HG02763 (cell line): ENCODE measurements around the gene SPOCK2.

ENCODE experiments used
- ATAC-seq: cut with Tn5 transposase; IDR thresholded peaks from one replicate; pipeline ENCODE4 v1.9.1; 2021; ENCODE audit warnings: mild to moderate bottlenecking, moderate library complexity; ENCODE audit not compliant: unreplicated experiment

Gene SPOCK2

GRCh38 chr10:72073708-72074573 lies 14.4 kb downstream of the SPOCK2 start:
- ATAC-seq = no peak

GRCh38 chr10:72072639-72073038 lies 15.7 kb downstream of the SPOCK2 start:
- ATAC-seq = no peak

- ATAC-seq = no peak
Observed at GRCh38 chr10:72072046-72072445, 16.3 kb downstream of the SPOCK2 start.

GRCh38 chr10:72069751-72070526 lies 18.4 kb downstream of the SPOCK2 start:
- no peak for ATAC-seq

GRCh38 chr10:72068901-72069446 lies 19.4 kb downstream of the SPOCK2 start:
- ATAC-seq = no peak

GRCh38 chr10:72068126-72068765 lies 20.1 kb downstream of the SPOCK2 start:
- no peak for ATAC-seq

- ATAC-seq = no peak
Observed at GRCh38 chr10:72067463-72068125, 20.8 kb downstream of the SPOCK2 start.

GRCh38 chr10:72066318-72067284 lies 21.8 kb downstream of the SPOCK2 start:
- ATAC-seq = no peak

GRCh38 chr10:72065439-72066025 lies 22.8 kb downstream of the SPOCK2 start:
- ATAC-seq = no peak

- no peak for ATAC-seq
Observed at GRCh38 chr10:72063703-72064391, 24.5 kb downstream of the SPOCK2 start.

- ATAC-seq = no peak
Observed at GRCh38 chr10:72062832-72063702, 25.3 kb downstream of the SPOCK2 start.

GRCh38 chr10:72062382-72062781 lies 26.0 kb downstream of the SPOCK2 start:
- ATAC-seq = no peak

GRCh38 chr10:72061930-72062329 lies 26.4 kb downstream of the SPOCK2 start:
- ATAC-seq = no peak

GRCh38 chr10:72061491-72061890 lies 26.9 kb downstream of the SPOCK2 start:
- no peak for ATAC-seq

- ATAC-seq = no peak
Observed at GRCh38 chr10:72059843-72060822, 28.2 kb downstream of the SPOCK2 start.
